Tibial nerve (tissue), 3 donors: ENCODE results near the gene PYGO2.

Experiments used
- CTCF ChIP-seq, 5 experiments: fragments of 200-600 bp in 3 of 5; fragments of 450-650 bp in 2 of 5; sonication (generic) in 3 of 5; IDR thresholded peaks; one replicate each; pipeline ENCODE4 v1.5.1; 2016 to 2019; ENCODE audit warnings: antibody characterized with exemption in 5 of 5, mild to moderate bottlenecking in 3 of 5, moderate library complexity in 2 of 5
- POLR2A ChIP-seq, 2 donors: fragments of 450-650 bp; IDR thresholded peaks; one replicate each; pipeline ENCODE4 v1.6.1; 2017; ENCODE audit warnings: antibody characterized with exemption in 2 of 2, mild to moderate bottlenecking in 2 of 2, moderate library complexity in 2 of 2

- TF ChIP-seq POLR2A (IDR thresholded peaks at IDR 0.05), result no peak
- TF ChIP-seq CTCF (IDR thresholded peaks at IDR 0.05), result no peak
Measured at GRCh38 chr1:154960446-154961136, 991 bp downstream of the PYGO2 start.
